Measurements from ENCODE around the gene PKIB. TPM values are rescaled to one million over a fixed set of nuclear protein-coding genes. Genes with fewer than 3 reads are reported as not detected.

PKIB gene, protein sequence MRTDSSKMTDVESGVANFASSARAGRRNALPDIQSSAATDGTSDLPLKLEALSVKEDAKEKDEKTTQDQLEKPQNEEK
- total RNA-seq, result under 1 TPM; 0.69 to 0.90 TPM

- ChIA-PET CTCF (interaction anchor here (1.7 kb wide), 1 partner anchor 22 kb away, joined by 4 read pairs; no protein-coding TSS in a partner anchor), POLR2A (interaction anchor here (0.7 kb wide), 1 partner anchor 20 kb away, joined by 3 read pairs; no protein-coding TSS in a partner anchor)
- no peaks in the 10 kb centered on the region for H3K36me3 Mint-ChIP-seq (ENCODE audit: low read depth)
- no peak within 1 kb of the TSS for H3K27ac Mint-ChIP-seq
- TF ChIP-seq, protein P1, sequence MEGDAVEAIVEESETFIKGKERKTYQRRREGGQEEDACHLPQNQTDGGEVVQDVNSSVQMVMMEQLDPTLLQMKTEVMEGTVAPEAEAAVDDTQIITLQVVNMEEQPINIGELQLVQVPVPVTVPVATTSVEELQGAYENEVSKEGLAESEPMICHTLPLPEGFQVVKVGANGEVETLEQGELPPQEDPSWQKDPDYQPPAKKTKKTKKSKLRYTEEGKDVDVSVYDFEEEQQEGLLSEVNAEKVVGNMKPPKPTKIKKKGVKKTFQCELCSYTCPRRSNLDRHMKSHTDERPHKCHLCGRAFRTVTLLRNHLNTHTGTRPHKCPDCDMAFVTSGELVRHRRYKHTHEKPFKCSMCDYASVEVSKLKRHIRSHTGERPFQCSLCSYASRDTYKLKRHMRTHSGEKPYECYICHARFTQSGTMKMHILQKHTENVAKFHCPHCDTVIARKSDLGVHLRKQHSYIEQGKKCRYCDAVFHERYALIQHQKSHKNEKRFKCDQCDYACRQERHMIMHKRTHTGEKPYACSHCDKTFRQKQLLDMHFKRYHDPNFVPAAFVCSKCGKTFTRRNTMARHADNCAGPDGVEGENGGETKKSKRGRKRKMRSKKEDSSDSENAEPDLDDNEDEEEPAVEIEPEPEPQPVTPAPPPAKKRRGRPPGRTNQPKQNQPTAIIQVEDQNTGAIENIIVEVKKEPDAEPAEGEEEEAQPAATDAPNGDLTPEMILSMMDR (IDR thresholded peaks at IDR 0.05), result no peak
- DNase-seq (peak; percentile 61), ATAC-seq (peak; percentile 95)
- no peaks in the 10 kb centered on the region for H3K9me3 Mint-ChIP-seq
- intact Hi-C loops (cut with micrococcal nuclease), result no loop called here
- H3K27me3 Mint-ChIP-seq, result peaks cover 28% of the 10 kb centered on the region
- peaks cover 15% of the 10 kb centered on the region for H3K4me1 Mint-ChIP-seq (ENCODE audit: low read depth)
- H3K4me3 Mint-ChIP-seq, result peak within 1 kb of the TSS; percentile 74
These were observed at the start of gene PKIB for GRCh38 chr6:122609881-122610689. PKIB (plus strand) TSS chr6:122610405; CDS start chr6:122717795, 107,390 bp downstream.

DNA sequence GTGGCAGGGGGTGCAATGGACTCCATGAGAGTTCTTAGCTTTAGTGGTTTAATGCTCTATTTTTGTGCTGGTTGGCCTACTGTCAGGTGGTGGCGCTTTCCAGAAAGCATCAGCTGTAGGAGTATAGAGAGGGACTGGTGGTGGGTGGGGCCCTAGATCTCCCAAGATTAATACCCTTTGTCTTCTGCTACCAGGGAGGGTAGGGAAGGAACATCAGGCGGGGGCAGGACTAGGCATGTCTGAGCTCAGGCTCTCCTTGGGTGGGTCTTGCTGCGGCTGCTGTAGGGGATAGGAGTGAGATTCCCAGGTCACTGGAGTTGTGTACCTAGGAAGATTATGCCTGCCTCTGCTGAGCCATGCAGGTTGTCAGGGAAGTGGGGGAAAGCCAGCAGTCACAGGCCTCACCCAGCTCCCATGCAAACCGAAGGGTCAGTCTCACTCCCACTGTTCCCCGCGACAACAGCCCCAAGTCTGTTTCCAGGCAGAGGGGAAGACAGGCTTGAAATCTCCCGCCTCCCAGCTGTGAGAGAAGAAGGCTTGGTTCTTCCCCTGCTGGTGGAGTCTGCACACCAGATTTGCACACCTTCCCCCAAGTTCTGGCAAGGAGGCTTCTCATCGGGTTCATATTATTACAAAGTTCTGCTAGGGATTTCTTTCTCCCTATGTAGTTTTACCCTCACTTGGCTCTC, 46.7 kb upstream of the PKIB start:
- H3K4me3 Mint-ChIP-seq, result no peak overlapping the region
- ATAC-seq (no peak), DNase-seq (no peak)
- no peaks in the 10 kb centered on the region for H3K36me3 Mint-ChIP-seq (ENCODE audit: low read depth)
- no peaks in the 10 kb centered on the region for H3K4me1 Mint-ChIP-seq (ENCODE audit: low read depth)
- TF ChIP-seq, protein P1 (IDR thresholded peaks at IDR 0.05), result no peak
- no peak overlapping the region for H3K27ac Mint-ChIP-seq
- ChIA-PET CTCF (interaction anchor here (1.3 kb wide), 1 partner anchor 72 kb away, joined by 5 read pairs; no protein-coding TSS in a partner anchor), POLR2A (no interaction called here)
- H3K9me3 Mint-ChIP-seq, result peaks cover 15% of the 10 kb centered on the region
- intact Hi-C loops (cut with micrococcal nuclease), result no loop called here
- H3K27me3 Mint-ChIP-seq, result no peaks in the 10 kb centered on the region

DNA sequence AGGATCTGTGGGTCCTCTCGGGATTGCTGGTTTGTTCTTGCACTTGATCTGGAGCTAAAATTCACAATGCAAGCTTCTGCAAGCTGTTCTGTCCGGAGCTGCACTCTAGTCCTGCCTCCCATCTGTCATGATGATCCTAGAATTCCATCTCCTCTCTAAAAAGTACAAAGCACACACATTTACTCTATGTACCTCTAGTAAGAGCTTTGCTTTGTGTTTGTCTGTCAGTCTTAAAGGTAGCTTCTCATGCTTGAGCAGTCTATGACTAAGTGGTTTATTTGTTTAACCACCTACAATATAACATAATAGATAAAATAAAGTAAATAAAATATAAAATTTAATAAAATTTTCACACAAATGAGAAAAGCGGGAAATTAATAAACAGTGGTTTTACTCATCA, 46.0 kb upstream of the PKIB start:
- H3K4me1 Mint-ChIP-seq (ENCODE audit: low read depth), result no peaks in the 10 kb centered on the region
- no peaks in the 10 kb centered on the region for H3K36me3 Mint-ChIP-seq (ENCODE audit: low read depth)
- TF ChIP-seq, protein P1 (IDR thresholded peaks at IDR 0.05), result no peak
- no peak for DNase-seq
- no peak overlapping the region for H3K27ac Mint-ChIP-seq
- H3K9me3 Mint-ChIP-seq, result peaks cover 11% of the 10 kb centered on the region
- CTCF ChIA-PET, result interaction anchor here (1.1 to 2.1 kb wide), 2 partner anchors 33 to 72 kb away, joined by 5 to 8 read pairs; no protein-coding TSS in a partner anchor
- POLR2A ChIA-PET, result no interaction called here
- ATAC-seq, result no peak
- H3K4me3 Mint-ChIP-seq, result no peak overlapping the region
- intact Hi-C loops (cut with micrococcal nuclease), result no loop called here
- H3K27me3 Mint-ChIP-seq, result no peaks in the 10 kb centered on the region

DNA sequence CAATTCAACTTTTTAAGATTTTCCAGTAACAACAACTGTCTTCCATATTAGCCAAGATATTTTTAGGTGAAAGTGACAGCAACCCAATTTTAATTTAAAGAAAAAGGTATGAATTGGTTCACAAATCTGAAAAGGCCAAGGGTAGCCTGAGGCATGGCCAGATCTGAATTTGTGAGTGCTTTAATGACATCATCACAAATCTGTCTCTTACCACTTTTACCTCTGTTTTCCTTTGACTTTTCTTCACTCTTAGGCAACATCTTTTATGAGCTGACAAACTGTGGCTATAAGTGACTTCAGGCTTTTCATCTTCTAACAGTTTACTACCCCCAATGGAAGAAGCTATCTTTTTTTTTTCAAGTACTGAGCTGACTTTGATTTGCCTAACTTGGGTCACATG, 44.5 kb upstream of the PKIB start:
- Mint-ChIP-seq H3K27me3 (no peaks in the 10 kb centered on the region), H3K27ac (no peak overlapping the region), H3K4me3 (no peak overlapping the region), H3K9me3 (peaks cover 12% of the 10 kb centered on the region), H3K4me1 (ENCODE audit: low read depth) (no peaks in the 10 kb centered on the region), H3K36me3 (ENCODE audit: low read depth) (no peaks in the 10 kb centered on the region)
- TF ChIP-seq, protein P1 (IDR thresholded peaks at IDR 0.05), result no peak
- ATAC-seq (no peak), DNase-seq (no peak)
- intact Hi-C loops (cut with micrococcal nuclease), result no loop called here
- POLR2A ChIA-PET, result no interaction called here
- CTCF ChIA-PET, result interaction anchor here (2.1 kb wide), 1 partner anchor 35 kb away, joined by 8 read pairs; no protein-coding TSS in a partner anchor

Measured in activated CD8-positive, alpha-beta T cell treated with anti-CD3 and anti-CD28 coated beads for 36 hours (primary cell).